Naive B cell (primary cell): ENCODE measurements around the gene CEP131. TPM values are rescaled to one million over a fixed set of nuclear protein-coding genes. Genes with fewer than 3 reads are reported as not detected.
"Not testable (repeated sequence)": the region's sequence is repeated elsewhere in the genome, so short reads cannot be mapped to it uniquely, and the experiment has no call there.

ENCODE experiments used
- ATAC-seq, 2 donors: fragments of 150-1000 bp; cut with Tn5 transposase; 2 replicates each; pipeline ENCODE4 v1.10.0; 2021; ENCODE audit warnings: low read depth in 2 of 2, mild to moderate bottlenecking in 2 of 2, moderate library complexity in 2 of 2
- DNase-seq: peaks from one replicate; pipeline ENCODE4 v3.0.0; 2022
- H3K27ac Mint-ChIP-seq, 6 donors: one replicate each; pipeline ENCODE4 v1.8.0; 2020 to 2022; ENCODE audit warnings: mild to moderate bottlenecking in 6 of 6, mixed read lengths in 6 of 6, moderate library complexity in 5 of 6, inconsistent platforms in 2 of 6
- H3K27me3 Mint-ChIP-seq, 3 donors: one replicate each; pipeline ENCODE4 v1.8.0; 2021 to 2022; ENCODE audit warnings: mixed read lengths in 3 of 3, mild to moderate bottlenecking in 1 of 3
- H3K36me3 Mint-ChIP-seq, 2 donors: one replicate each; pipeline ENCODE4 v1.8.0; 2020 to 2022; ENCODE audit warnings: mixed read lengths in 2 of 2, inconsistent platforms in 1 of 2, mild to moderate bottlenecking in 1 of 2
- H3K4me1 Mint-ChIP-seq, 3 donors: one replicate each; pipeline ENCODE4 v1.8.0; 2020 to 2022; ENCODE audit warnings: mixed read lengths in 3 of 3, inconsistent platforms in 1 of 3, mild to moderate bottlenecking in 1 of 3, moderate library complexity in 1 of 3
- H3K4me3 Mint-ChIP-seq, 8 donors: one replicate each; pipeline ENCODE4 v1.8.0; 2020 to 2022; ENCODE audit warnings: mild to moderate bottlenecking in 8 of 8, mixed read lengths in 8 of 8, moderate library complexity in 8 of 8, inconsistent platforms in 2 of 8
- H3K9me3 Mint-ChIP-seq, 7 donors: one replicate each; pipeline ENCODE4 v1.8.0; 2020 to 2022; ENCODE audit warnings: mixed read lengths in 7 of 7, mild to moderate bottlenecking in 5 of 7, inconsistent platforms in 2 of 7, moderate library complexity in 1 of 7
- polyA plus RNA-seq, 6 donors: library from polyadenylated mRNA; unstranded; fragments of 300-500 nt; fragmentation: Illumina TruSeq; gene quantifications; one replicate each; pipeline ENCODE4 v1.2.3, GENCODE V29; 2021; ENCODE audit warnings: low read depth in 6 of 6

CEP131 gene
- polyA plus RNA-seq, 6 donors from 2014 or later: 3.1 to 11.6 (median 4.0) TPM; not detected in 1

DNA sequence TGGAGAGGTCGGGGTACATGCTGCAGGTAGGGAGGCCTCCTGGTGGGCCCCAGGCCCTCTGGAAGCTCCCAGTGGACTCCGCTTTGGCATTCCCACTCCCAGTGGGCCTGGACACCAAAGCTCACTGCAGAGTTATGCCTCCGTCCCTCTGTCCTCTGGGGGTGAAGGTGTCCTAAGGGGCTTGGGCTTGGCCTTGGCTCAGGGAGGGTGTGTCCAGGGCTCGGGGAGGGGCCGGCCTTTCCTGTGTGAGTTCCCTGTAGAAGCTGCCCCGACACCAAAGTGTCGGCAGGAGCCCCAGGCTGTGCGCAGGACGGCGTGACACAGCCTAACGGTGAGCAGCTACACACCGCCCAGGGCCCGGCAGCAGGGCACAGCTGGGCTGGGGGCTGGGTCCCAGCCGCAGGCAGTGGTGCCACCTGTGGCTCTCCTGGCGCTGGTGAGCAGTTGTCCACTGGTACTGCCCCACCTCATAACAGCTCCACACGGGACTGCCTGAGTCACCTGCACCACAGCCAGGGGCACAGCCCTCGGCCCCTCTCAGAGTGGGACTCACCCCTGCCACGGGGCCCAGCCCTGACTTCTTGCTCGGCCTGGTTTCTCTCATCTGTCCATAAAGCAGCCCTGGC lies 10.0 kb upstream of the CEP131 start:
- no peak for ATAC-seq
- Mint-ChIP-seq H3K9me3 (no peaks in the 10 kb centered on the region), H3K4me3 (no peak overlapping the region), H3K4me1 (peaks cover 30 to 38% (median 35%) of the 10 kb centered on the region in 3 donors), H3K27ac (no peak overlapping the region), H3K36me3 (peaks cover 0 to 17% of the 10 kb centered on the region in 2 donors), H3K27me3 (no peaks in the 10 kb centered on the region)
- no peak for DNase-seq

DNA sequence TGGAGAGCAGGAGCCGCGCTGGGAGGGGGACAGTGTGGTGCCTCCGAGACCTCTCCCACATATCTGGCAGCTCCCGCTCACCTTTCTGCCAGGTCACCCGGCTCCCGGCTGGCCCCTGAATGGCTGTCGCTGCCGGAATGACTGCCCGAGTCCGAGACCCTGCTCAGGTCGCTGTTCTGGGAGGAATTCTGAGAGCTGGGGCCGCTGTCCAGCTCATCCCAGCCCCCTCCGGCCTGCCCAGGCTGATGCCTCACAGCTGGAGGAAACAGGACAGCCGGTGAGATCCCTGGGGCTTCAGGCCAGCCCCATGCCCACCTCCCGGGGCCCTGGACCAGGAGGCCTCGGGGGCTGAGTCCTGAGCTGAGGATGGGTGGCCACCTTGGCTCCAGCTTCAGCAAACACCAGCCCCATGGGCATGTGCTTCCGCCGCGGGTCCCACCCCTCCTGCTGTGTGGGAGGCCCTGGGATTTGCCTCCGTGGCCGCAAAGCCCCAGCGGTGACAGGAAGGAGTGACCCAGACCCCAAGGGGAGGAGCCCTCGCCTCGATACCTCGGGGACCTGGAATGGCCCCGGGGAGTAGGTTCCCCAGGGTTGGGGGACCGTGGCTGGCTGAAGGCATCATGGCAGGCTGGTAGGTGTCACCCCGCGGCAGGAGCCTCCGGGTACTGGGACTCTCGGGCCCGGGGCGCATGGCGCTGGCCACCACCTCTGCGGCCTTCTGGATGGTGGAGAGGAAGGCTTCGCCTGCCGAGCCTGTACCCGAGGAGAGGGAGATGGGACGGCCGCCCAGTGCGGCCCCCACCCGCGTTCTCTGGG lies 9.2 kb upstream of the CEP131 start:
- H3K36me3 Mint-ChIP-seq: peaks cover 0 to 17% of the 10 kb centered on the region in 2 donors
- no peak overlapping the region for H3K4me3 Mint-ChIP-seq
- DNase-seq: no peak
- no peaks in the 10 kb centered on the region for H3K9me3 Mint-ChIP-seq
- ATAC-seq: no peak
- no peak overlapping the region for H3K27ac Mint-ChIP-seq
- no peaks in the 10 kb centered on the region for H3K27me3 Mint-ChIP-seq
- peaks cover 29 to 38% (median 32%) of the 10 kb centered on the region in 3 donors for H3K4me1 Mint-ChIP-seq

DNA sequence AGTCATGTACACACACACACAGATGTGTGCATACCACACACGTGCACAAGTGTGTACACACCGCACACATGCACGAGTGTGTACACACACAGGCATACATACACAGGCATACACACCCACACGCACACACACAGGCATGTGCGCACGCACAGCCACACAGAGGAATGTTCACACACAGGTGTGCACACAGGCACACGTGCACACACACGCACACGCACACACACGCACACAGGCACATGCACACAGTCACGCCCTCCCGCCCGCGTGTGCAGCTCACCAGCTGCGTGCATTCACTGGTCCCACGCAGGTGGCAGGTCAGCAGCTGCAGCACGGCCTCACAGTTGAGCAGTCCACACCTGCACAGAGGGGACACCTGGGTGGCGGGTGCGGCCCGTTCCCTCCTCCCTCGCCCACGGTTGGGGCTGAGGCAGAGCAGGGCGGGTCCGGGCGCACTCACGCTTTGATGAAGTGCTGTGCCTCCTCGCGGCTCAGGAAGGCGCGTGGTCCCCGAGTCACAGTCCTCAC lies 8.4 kb upstream of the CEP131 start:
- ATAC-seq (no peak), DNase-seq (no peak)
- H3K4me1 Mint-ChIP-seq: peaks cover 29 to 36% (median 29%) of the 10 kb centered on the region in 3 donors
- peak overlapping the region in 1 of 6 donors; percentile 53 for H3K27ac Mint-ChIP-seq
- H3K27me3 Mint-ChIP-seq: no peaks in the 10 kb centered on the region
- H3K36me3 Mint-ChIP-seq: peaks cover 0 to 17% of the 10 kb centered on the region in 2 donors
- H3K9me3 Mint-ChIP-seq: no peaks in the 10 kb centered on the region
- H3K4me3 Mint-ChIP-seq: peak overlapping the region in 1 of 8 donors; percentile 63

DNA sequence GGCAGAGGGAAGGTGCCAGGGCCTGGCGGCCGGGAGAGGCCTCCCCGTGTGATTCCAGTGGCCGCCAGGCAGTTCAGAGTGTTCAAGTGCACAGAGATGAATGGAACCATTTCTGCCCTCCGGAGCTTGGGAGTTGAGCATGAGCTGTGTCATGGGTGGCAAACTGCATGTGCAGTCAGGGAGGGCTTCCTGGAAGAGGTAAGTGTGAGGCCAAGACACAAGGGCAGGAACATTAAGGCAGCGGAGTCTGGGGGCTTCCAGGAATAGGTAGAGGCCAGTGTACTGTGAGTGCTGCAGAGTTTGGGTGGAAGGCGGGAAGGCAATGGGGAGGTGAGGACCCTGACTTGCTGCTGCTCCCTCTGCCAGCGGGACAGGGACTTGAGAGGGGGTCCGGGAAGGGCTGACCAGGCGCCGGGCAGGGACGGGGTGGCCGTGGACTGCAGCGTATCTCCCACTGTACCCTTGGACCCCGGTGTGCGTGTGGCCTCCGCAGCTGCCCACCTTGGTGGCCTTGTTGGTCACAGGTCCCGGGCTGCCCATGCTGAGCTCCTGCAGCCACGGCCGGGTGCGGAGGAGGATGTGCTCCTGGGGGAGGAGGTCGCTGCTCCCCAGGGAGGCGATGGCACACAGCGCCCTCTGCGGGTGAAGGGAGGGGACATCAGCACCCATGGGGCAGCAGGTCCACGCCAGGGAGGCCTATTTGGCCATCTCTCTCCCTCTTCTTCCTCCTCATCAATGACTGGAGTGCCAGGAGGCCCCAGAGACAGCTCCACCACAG lies 7.5 kb upstream of the CEP131 start:
- H3K9me3 Mint-ChIP-seq: no peaks in the 10 kb centered on the region
- no peak for DNase-seq

DNA sequence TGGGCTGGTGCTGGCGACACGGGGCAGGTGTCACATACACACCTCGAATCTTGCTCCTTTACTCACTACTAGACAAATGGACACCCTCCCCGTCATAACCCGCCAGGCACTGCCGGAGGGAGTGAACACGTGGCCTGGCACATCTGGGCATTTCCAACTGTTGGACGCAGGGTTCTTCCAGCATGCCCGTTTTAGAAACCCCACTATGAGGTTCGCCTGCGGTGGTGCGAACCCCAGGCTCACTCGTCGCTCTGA lies 6.8 kb upstream of the CEP131 start:
- H3K4me1 Mint-ChIP-seq: peaks cover 21 to 29% (median 22%) of the 10 kb centered on the region in 3 donors
- H3K4me3 Mint-ChIP-seq: peak overlapping the region in 4 of 8 donors; percentile 33 to 69 (median 58)
- H3K27me3 Mint-ChIP-seq: no peaks in the 10 kb centered on the region
- no peaks in the 10 kb centered on the region for H3K9me3 Mint-ChIP-seq
- ATAC-seq: no peak
- peak overlapping the region in 3 of 6 donors; percentile 52 to 78 (median 60) for H3K27ac Mint-ChIP-seq
- DNase-seq: no peak
- peaks cover 0 to 17% of the 10 kb centered on the region in 2 donors for H3K36me3 Mint-ChIP-seq

More for the DNA sequence above, 7.5 kb upstream of the CEP131 start:
- Mint-ChIP-seq H3K36me3 (peaks cover 0 to 17% of the 10 kb centered on the region in 2 donors), H3K27ac (peak overlapping the region in 2 of 6 donors; percentile 52 to 76), H3K4me1 (peaks cover 28 to 35% (median 29%) of the 10 kb centered on the region in 3 donors), H3K27me3 (no peaks in the 10 kb centered on the region), H3K4me3 (peak overlapping the region in 2 of 8 donors; percentile 33 to 64)
- no peak for ATAC-seq

DNA sequence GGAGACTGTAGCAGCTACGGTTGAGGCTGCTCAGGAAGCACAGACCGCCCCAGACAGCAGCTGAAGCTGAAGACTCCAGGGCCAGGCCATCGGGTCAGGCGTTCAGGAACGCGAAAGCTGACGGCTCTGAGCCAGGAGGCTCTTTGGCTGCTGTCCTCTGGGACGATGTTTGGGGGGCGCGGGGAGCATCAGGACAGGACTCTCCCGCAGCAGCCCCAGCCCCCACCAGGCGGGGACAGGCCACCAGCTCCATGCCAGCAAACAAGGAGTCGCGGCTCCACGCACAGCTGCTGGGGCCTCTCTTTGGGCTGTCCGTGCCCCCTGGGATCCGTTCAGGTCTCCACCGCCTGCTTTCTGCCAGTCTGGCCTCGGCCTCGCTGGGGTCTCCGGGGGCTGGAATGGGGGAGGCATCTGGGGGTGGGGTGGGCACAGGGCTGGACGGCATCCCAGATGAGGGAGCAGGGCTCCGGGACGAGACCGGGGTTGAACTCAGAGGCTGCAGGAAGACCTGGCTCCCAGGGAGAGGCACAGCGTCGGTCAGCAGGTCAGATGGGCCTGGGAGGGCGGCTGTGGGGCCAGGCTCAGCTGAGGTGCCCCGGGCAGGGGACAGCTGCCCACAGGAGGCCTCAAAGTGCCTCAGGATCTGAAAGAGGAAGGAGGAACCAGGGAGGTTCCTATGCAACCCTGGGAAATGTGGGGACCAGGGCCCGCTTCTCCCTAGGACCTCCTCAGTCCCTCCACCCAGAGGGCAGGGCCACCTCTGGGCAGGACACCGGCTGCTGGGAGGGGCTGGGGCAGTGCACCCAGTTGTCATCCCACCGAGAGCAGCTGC lies 6.3 kb upstream of the CEP131 start:
- Mint-ChIP-seq H3K36me3 (peaks cover 0 to 17% of the 10 kb centered on the region in 2 donors), H3K27ac (peak overlapping the region in 5 of 6 donors; percentile 39 to 96 (median 80)), H3K4me1 (peaks cover 20 to 28% (median 21%) of the 10 kb centered on the region in 3 donors), H3K27me3 (no peaks in the 10 kb centered on the region), H3K4me3 (peak overlapping the region in 6 of 8 donors; percentile 41 to 73 (median 56)), H3K9me3 (no peaks in the 10 kb centered on the region)
- ATAC-seq (peak in 1 of 2 donors; percentile 8), DNase-seq (no peak)

DNA sequence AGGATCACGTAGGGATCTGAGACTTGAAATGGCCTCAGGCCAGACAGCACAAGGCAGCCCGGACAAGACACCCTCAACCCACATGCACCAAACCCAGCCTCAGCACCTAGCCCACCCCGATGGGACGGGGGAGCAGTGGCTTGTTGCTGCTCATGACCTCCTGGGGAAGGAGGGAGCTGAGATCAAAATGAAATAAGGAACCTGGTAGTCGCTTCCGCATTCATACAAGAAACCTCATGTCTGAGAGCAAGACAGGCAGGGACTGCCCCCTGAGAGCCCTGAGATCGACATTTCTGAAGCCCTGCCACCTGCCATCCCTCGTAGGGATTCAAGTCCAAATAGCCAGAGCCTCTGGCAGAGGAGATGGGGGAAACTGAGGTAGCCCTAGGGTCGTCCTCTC lies 5.7 kb upstream of the CEP131 start:
- Mint-ChIP-seq H3K9me3 (no peaks in the 10 kb centered on the region), H3K4me1 (peaks cover 26 to 35% (median 26%) of the 10 kb centered on the region in 3 donors), H3K36me3 (peaks cover 0 to 17% of the 10 kb centered on the region in 2 donors), H3K27me3 (no peaks in the 10 kb centered on the region), H3K27ac (peak overlapping the region; percentile 7 to 96 (median 78)), H3K4me3 (peak overlapping the region in 6 of 8 donors; percentile 41 to 73 (median 56))
- DNase-seq: peak; percentile 51
- ATAC-seq: peak; percentile 81 to 85

DNA sequence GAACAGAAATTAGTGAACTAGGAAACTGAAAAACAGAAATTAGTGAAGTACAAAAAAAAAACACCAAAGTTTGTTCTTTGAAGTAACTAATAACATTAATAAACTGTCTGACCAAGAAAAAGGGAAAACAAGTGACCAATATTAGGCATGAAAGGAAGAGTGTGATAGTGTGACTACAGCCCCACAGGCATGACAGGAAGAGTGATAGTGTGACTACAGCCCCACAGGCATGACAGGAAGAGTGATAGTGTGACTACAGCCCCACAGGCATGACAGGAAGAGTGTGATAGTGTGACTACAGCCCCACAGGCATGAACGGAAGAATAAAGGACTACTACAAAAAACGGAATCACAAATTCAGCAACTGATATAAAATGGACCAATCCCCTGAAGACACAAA lies 4.9 kb upstream of the CEP131 start:
- ATAC-seq, DNase-seq, H3K27me3 Mint-ChIP-seq, H3K9me3 Mint-ChIP-seq: not testable (repeated sequence)
- Mint-ChIP-seq H3K27ac (peak overlapping the region in 5 of 6 donors; percentile 59 to 96 (median 75)), H3K36me3 (peaks cover 0 to 17% of the 10 kb centered on the region in 2 donors), H3K4me3 (peak overlapping the region in 7 of 8 donors; percentile 12 to 73 (median 55)), H3K4me1 (peaks cover 27 to 36% (median 28%) of the 10 kb centered on the region in 3 donors)

DNA sequence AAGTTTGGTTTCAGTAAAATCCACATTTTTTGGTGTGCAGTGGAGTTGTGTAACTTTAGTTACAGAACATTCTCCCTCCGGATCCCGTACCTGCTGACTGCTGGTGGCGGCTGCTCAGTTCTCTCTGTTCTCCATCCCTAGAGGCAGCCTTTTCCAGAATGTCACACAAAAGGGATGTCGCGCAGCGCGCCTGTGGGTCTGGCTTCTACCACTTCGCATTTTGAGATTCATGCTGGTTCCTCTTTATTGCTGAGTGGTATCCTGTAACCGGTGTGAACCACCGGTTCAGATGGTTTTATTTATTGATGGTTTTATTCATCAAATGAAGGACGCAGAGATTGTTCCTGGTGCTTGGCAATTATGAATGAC lies 981 bp upstream of the CEP131 start:
- Mint-ChIP-seq H3K9me3 (no peaks in the 10 kb centered on the region), H3K36me3 (no peaks in the 10 kb centered on the region), H3K27ac (peak overlapping the region; percentile 64 to 97 (median 91)), H3K4me3 (peak overlapping the region; percentile 83 to 95 (median 92)), H3K27me3 (no peaks in the 10 kb centered on the region), H3K4me1 (peaks cover 16 to 36% (median 17%) of the 10 kb centered on the region in 3 donors)
- peak; percentile 17 to 23 for ATAC-seq
- DNase-seq: peak; percentile 55

DNA sequence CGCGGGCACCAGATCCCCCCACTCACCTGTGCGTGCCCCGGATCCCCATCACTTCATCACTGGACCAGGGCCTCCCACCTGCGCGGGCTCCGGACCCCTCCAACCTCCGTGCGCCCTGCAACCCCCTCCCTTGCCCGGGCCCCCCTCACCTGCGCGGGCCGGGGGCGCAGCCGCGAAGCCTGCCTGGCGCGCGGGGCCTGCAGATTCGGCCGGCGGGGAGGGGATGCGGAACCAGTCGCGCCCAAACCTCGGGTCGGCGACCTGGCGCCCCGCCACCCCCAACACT lies 202 bp downstream of the CEP131 start:
- ATAC-seq (peak in 1 of 2 donors; percentile 0), DNase-seq (no peak)
- H3K36me3 Mint-ChIP-seq: no peaks in the 10 kb centered on the region
- peak overlapping the region in 1 of 6 donors; percentile 92 for H3K27ac Mint-ChIP-seq
- H3K4me1 Mint-ChIP-seq: peaks cover 11 to 26% (median 13%) of the 10 kb centered on the region in 3 donors
- no peaks in the 10 kb centered on the region for H3K27me3 Mint-ChIP-seq
- no peaks in the 10 kb centered on the region for H3K9me3 Mint-ChIP-seq
- peak overlapping the region; percentile 80 to 95 (median 88) for H3K4me3 Mint-ChIP-seq

DNA sequence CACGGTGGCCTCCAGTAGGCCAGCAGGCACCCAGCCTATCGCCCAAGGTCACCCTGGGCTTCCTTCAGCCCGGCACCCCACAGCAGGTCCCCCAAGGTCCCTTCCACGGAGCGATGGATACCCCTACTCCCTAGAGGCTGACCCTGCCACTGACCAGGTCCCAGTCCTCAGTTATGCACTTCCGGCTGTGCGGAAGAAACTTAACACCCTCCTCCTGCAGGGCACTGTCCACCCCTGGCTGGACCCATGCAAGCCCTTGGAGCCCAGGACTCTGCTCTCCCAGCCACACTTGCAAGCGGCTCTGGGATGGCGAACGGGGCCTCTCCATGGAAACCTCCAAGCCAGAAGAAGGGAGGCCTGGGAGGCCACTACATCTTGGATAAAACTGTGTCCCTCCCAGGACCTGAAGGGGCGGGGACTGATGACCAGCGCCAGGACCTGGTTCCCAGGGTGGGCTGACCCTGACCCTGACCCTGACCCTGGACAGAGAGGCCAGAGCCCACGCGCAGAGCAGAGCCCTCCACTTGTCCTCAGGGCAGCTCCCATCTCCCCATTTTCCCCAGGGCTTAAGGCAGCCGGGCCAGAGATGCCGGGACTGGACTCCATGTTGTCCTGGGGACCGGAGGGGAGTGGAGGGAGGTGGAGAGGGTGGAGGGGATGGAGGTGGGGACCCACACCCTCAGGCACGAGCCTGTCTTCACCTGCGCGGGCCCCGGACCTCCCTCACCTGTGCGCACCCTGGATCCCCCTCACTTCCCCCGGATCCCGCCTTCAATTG lies 734 bp downstream of the CEP131 start:
- H3K4me1 Mint-ChIP-seq: peaks cover 8 to 22% (median 12%) of the 10 kb centered on the region in 3 donors
- no peaks in the 10 kb centered on the region for H3K27me3 Mint-ChIP-seq
- no peaks in the 10 kb centered on the region for H3K36me3 Mint-ChIP-seq
- no peaks in the 10 kb centered on the region for H3K9me3 Mint-ChIP-seq
- peak overlapping the region; percentile 66 to 95 (median 78) for H3K4me3 Mint-ChIP-seq
- DNase-seq (no peak), ATAC-seq (no peak)
- H3K27ac Mint-ChIP-seq: no peak overlapping the region

DNA sequence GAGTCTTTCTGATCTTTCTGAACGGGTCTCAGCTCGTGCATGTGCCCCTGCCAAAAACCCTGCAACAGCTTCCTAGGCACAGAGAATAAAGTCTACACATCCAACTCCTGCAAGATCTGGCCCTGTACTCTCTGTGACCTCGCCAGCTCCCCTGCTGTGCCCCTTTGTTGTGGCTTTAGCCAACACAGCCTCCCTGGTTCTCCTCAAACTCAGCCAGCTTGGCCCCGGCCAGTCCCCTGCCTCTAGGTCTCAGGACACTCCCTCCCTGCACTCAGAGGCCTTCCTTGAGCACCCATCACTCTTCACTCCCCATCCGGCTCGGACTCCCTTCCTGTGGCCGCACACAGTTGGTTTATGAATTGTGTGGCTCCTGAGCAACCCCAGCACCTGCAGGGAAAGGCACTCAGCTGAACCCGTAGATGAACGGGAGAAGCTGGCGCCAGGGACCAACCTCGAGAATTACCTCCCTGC lies 1.4 kb downstream of the CEP131 start:
- Mint-ChIP-seq H3K4me3 (peak overlapping the region; percentile 66 to 95 (median 78)), H3K27ac (peak overlapping the region in 1 of 6 donors; percentile 61), H3K36me3 (no peaks in the 10 kb centered on the region), H3K9me3 (no peaks in the 10 kb centered on the region), H3K4me1 (peaks cover 8 to 26% (median 16%) of the 10 kb centered on the region in 3 donors), H3K27me3 (no peaks in the 10 kb centered on the region)
- ATAC-seq (no peak), DNase-seq (no peak)
